Hematopoietic multipotent progenitor cell treated with erythropoietin and hydrocortisone succinate and interleukin-3 and kit ligand, for 8 days (in vitro differentiated cells): ENCODE data around the gene RNF212.

Source experiments
- DNase-seq: peaks from one replicate; pipeline ENCODE4 v3.0.0-alpha.2; 2015

Gene RNF212

GRCh38 chr4:1033840-1034551, 79.4 kb downstream of the RNF212 start:
- no peak for DNase-seq

GRCh38 chr4:1032861-1033260, 80.5 kb downstream of the RNF212 start:
- DNase-seq, result no peak

- DNase-seq, result no peak
These were observed 81.2 kb downstream of the RNF212 start for GRCh38 chr4:1031956-1032795.

GRCh38 chr4:1031346-1031745, 82.0 kb downstream of the RNF212 start:
- DNase-seq, result no peak

GRCh38 chr4:1030559-1030958, 82.8 kb downstream of the RNF212 start:
- peak; percentile 55 for DNase-seq

- peak; percentile 60 for DNase-seq
These were observed 83.3 kb downstream of the RNF212 start for GRCh38 chr4:1030031-1030430.

- peak; percentile 94 for DNase-seq
These were observed 83.8 kb downstream of the RNF212 start for GRCh38 chr4:1029529-1029928.

GRCh38 chr4:1028574-1029220, 84.7 kb downstream of the RNF212 start:
- DNase-seq, result no peak

GRCh38 chr4:1027915-1028238, 85.5 kb downstream of the RNF212 start:
- no peak for DNase-seq

- DNase-seq, result no peak
These were observed 86.0 kb downstream of the RNF212 start for GRCh38 chr4:1027219-1027914.

- DNase-seq, result peak; percentile 65
These were observed 87.2 kb downstream of the RNF212 start for GRCh38 chr4:1026115-1026514.

- no peak for DNase-seq
These were observed 88.3 kb downstream of the RNF212 start for GRCh38 chr4:1024882-1025545.

- no peak for DNase-seq
These were observed 89.2 kb downstream of the RNF212 start for GRCh38 chr4:1023895-1024740.

GRCh38 chr4:1023075-1023640, 90.2 kb downstream of the RNF212 start:
- DNase-seq, result no peak

GRCh38 chr4:1022739-1023066, 90.7 kb downstream of the RNF212 start:
- no peak for DNase-seq

GRCh38 chr4:1022051-1022738, 91.2 kb downstream of the RNF212 start:
- DNase-seq, result no peak
